Measurements from ENCODE around the gene NUMB.

NUMB gene

DNA sequence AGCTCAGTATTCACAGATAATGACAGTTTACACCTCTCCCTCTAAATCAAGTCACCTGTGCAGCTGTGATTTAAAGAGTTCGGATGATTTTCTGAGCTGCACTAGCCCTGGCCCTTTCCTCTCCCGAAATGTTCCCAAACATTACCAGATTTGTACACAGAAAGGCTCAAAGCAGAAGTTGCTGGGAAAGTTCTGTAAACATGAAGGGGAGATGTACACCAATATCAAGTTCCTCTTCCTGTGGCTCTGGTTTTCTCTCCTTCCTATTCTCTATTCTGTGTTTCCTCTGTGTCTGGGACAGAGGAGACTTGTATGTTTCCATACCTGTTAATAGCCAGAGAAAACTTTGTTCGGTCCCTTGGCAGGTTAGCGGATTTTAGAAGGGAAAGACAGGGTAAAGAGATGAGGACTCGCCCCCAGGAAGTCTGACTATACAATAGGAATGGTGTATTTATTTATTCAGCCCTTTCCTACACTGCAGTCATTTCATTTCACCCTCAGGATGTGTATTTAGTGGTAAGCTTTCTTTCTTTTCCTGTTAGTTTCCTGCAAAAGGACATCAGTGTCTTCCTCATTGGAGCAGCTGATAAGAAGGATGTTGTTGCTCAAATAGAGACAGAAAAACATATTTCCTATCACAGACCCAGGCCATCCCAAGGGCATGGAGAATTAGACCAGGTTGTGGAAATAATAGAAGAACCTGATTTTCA lies 7.6 kb upstream of the NUMB start:
- no peak for DNase-seq (ENCODE audit: low read depth in 2 of 3, low spot score in 1 of 3)

DNA sequence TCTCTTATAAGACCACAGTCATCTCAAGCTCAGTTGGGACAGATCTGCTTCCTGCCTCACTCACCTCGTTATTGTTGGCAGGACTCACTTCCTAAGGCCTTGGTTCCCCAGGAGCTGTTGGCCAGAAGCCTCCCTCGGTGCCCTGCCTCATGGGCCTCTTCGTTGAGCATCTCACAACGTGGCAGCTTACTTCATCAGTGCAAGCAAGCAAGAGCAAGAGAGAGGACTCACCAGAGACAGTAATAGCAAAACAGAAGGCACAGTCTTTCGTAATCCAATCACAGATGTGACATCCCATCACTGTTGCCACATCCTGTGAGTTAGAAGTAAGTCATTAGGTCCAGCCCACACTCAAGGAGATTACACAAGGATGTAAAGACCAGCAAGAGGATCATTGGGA lies 5.1 kb upstream of the NUMB start:
- DNase-seq (ENCODE audit: low read depth in 2 of 3, low spot score in 1 of 3), result peak; percentile 28 to 61 (median 42)

DNA sequence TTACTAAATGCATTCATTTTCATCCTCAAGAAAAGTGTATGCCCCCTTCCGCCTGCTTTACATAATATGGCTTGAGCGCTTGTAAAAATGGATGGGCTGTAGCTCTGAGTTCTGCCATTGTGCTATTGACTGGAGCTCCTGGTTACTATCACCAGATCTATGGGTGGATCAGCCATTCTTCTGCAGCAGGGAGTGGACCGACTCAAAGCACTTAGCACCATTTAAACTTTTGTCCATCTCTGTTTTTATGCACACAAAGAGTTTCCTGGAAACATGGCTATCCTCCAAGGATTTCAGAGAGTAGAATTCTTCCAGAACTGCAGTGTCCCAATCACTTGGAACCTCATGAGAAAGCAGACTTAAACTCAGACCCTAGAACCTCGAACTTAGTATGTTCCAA lies 4.5 kb upstream of the NUMB start:
- no peak for DNase-seq (ENCODE audit: low read depth in 2 of 3, low spot score in 1 of 3)

DNA sequence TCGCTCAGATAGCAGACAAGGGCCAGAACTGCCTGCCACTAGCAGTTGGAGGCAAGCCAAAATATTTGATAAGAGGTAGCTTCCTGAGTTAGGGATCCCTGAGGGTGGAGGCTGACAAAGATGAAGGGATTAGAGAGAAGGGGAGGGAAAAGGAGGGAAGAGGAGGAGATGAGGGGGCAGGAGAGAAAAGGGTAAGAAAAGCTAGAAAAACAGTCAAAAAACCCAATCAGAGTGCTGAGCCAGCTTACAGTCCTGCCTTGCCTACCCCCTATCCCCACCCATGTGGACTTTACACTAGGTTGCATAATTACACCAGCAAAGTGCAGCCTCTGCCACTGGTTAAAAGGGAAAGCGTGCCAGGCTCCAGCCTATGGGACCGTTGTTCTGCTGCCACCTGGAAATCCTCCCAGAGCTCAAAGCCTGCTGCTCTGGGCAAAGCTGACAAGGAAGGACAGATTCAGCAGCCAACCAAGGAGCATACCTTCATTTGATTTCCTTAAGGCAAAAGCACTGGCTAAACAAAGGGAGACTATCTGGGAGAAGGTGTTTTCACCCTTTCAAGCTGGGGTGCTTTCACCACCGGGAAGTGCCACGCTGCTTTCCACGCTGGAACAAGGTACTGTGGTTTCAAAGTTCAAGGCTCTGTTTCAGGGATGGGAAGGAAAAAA lies 3.8 kb upstream of the NUMB start:
- no peak for DNase-seq (ENCODE audit: low read depth in 2 of 3, low spot score in 1 of 3)

DNA sequence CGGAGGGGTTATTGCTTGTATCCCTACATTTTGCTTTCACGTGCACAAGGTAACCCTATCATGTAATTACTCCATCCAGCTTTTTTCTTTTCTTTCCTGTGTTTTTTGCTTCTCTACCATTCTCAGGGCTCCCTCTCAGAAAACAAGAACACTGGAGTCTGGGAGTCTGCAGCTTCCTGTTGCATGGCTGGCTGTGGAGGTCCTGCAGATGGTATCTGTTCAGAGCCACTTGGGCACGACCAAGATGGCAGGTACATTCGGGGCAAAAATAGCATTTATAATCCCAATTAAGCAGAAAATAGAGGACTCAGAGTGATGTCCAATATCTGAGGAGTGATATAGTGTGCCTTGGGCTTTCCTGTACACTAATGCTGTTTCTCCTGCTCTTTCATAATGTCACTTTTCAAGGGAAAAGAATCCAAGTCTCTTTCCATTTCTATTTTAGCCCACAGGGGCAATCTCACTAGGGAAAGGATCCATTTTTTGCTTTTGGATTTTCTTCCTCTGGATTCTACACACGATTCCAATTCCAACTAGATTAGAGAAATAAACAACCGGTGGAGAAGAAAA lies 3.2 kb upstream of the NUMB start:
- no peak for DNase-seq (ENCODE audit: low read depth in 2 of 3, low spot score in 1 of 3)

DNA sequence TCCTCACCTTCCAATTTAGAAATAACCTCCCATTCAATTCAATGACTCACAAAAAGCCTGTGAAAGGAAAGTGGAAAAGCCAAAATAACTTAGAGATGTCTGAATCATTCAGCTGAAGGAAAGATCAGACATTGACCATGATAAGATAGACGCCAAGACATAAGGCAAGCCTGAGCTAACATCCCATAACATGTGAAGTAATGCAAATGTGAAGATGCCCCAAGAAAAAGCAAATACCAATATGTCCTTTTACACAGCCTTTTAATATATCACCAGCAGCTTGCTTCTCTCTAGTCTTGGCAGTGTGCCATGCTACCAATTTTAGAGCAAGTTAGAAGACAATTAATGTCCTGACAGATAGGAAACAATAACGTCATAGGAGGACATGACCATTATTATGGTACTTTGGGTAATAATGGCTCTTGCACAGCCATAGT lies 2.4 kb upstream of the NUMB start:
- DNase-seq (ENCODE audit: low read depth in 2 of 3, low spot score in 1 of 3), result no peak

DNA sequence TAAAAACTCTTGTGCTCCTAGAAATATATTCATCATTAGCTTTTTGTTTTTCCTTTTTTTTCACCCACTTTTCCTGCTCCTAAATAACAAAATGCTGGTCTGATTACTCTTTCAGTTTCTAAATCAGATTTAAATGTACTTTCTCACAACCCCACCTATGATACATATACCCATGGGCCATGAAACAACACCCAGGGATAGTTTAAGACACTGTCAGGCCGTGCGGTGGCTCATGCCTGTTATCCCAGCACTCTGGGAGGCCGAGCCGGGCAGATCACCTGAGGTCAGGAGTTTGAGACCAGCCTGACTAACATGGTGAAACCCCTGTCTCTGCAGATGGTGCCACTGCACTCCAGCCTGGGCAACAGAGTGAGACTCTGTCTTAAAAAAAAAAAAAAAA lies 1.6 kb upstream of the NUMB start:
- no peak for DNase-seq (ENCODE audit: low read depth in 2 of 3, low spot score in 1 of 3)

DNA sequence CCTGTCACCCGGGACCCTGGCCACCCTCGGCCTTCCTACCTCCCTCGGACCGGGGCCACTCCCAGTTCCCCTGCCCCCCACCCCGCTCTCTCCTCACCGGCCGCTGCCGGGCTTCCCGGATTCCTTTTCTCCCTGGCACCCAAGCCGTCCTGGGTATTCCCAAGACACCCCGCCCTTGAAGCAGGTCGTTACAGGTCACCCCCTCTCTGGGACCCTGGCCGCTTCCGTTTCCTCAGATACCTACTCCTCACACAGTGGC lies 493 bp downstream of the NUMB start:
- no peak for DNase-seq (ENCODE audit: low read depth in 2 of 3, low spot score in 1 of 3)

DNA sequence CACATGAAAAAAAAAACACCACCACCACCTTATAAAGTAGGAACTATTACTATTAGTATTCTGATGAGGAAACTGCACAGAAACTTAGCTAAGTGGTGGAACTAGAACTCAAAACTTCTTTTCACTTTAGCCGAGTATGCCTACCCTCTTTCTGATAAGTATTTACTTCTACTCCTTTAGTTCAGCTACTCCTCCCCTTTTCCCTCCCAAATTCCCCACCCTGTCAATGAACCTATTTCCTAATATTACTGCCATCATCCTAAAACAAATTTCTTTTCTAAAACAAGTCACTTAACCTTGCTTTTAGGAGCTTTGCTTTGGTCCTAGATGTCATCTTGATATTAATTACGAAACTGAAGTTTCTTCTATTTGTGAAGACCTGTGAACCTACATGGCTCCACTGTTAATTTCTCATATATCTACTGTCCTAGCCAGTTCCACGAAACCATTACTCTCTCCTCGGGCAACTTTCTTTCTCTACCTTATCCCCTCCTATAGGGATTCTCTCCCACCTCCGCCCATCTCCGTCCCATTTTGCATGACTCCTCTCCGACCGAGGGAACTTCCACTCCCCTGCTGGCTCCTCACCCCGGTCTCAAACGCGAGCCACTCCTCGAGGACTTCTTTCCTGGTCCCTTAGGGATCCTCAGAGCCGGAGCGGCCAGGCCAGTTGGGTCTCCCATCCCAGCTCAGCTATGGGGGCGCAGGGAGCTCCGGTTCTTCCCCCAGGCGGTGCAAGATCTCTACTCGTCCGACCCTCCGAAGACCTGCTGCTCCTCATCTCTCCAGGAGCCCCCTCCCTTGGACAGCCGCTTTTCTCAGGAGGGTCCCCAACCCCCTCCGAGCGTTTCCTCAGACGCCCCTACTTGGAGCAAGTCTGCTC lies 1.1 kb downstream of the NUMB start:
- no peak for DNase-seq (ENCODE audit: low read depth in 2 of 3, low spot score in 1 of 3)

DNA sequence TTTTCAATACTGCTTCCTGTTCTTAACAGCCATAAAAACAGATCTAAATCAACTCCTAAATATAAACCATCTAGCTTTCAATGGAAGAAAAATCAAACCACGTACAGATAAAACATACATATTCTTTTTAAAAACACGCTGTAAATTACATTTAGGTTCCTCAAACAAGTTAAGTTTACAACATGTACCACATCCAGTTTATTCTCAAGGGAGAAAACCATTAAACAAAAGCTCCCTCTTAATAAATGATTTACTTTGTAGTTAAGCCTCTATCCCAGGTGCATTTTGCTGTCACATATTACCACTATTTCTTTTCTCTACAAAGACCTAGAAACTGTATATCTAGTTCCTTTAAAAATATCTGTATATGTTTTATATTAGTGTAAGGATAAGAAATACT lies 3.1 kb downstream of the NUMB start:
- no peak for DNase-seq (ENCODE audit: low read depth in 2 of 3, low spot score in 1 of 3)

DNA sequence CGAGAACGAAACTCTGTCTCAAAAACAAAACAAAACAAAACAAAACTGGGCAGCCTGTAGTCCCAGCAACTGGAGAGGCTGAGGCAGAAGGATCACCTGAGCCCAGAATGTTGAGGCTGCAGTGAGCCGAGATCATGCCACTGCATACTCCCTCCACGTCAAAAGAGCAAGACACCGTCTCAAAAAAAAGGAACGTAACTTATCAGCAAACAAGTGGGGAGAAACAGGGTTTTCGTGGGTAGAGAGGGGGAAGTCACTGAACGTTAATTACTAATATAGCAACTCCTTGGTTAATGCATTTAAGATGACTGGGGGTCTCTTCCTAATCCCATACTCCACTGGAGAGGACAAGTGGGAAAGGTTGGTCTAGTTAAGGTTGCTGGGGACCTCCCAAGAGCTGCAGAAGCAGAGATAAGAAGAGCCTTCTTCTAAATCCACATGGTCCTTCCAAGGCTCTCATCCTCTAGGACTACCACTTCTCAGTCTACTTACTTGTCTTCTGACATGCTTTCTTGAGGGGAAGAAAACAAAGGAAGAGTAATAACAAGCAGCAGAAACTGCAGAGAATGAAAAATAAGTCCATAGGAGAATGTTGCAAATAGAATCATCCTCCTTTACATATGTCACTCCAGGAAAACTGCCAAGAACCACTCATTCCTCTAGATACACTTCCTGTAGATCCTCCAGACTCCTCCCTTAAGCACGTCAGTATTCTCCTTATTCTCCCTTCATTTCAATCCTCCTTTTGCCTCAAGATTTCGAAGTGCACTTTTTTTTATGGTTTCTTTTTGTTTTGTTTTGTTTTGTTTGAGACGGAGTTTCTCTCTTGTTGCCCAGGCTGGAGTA lies 5.8 kb downstream of the NUMB start:
- no peak for DNase-seq (ENCODE audit: low read depth in 2 of 3, low spot score in 1 of 3)

DNA sequence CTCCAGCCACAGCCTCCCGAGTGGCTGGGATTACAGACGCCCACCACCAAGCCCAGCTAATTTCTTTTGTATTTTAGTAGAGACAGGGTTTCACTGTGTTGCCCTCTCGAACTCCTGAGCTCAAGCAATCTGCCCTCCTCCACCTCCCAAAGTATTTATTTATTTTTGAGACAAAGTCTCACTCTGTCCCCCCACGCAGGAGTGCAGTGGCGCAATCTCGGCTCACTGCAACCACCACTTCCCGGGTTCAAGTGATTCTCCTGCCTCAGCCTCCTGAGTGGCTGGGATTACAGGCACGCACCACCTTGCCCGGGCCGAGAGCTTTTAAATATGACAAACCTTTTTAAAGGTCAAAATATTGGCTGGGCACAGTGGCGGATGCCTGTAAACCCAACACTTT lies 14.6 kb downstream of the NUMB start:
- DNase-seq (ENCODE audit: low read depth in 2 of 3, low spot score in 1 of 3), result no peak

DNA sequence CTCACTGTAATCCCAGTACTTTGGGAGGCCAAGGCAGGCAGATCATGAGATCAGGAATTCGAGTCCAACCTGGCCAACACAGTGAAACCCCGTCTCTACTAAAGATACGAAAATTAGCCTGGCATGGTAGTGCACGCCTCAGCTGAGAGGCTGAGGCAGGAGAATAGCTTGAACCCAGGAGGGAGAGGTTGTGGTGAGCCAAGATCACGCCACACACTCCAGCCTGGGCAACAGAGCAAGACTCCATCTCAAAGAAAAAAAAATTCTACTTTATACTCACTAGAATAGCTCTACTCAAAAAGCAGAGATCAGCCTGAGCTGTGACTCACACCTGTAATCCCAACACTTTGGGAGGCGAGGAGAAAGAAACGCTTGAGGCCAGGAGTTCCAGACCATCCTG lies 17.1 kb downstream of the NUMB start:
- no peak for DNase-seq (ENCODE audit: low read depth in 2 of 3, low spot score in 1 of 3)

DNA sequence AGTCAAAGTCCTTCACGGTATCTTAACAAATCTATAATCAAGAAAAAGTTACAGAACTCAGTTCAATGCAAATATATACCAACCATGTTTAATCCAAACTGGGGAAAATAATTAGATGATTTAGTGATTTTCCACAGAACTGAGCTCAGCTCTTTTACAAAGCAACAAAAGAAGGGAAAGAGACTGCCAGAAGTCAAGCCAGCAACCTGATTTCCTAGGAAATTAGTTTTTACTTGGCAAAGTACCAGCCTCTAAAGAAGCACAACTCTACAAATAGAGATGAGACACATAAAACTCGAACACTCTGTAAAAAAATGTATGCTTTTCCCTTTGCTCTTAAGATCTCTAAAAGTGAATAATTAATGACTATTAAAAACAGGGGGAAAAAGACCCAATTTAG lies 19.4 kb downstream of the NUMB start:
- DNase-seq (ENCODE audit: low read depth in 2 of 3, low spot score in 1 of 3), result no peak

DNA sequence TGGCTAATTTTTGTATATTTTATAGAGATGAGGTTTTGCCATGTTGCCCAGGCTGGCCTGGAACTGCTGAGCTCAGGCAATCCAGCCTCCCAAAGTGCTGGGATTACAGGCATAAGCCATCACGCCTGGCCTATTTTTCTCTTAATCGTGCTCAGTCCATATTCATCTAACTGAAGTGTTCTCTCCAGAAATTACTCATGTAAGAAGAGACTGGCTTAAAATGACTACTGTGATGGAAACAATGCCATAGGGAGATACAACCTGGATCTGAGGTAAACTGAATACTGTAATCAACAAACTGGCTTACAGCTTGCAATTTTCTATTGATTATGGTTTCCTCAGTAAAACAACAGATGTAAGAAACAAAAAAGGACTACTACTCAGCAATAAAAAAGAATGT lies 21.1 kb downstream of the NUMB start:
- no peak for DNase-seq (ENCODE audit: low read depth in 2 of 3, low spot score in 1 of 3)

DNA sequence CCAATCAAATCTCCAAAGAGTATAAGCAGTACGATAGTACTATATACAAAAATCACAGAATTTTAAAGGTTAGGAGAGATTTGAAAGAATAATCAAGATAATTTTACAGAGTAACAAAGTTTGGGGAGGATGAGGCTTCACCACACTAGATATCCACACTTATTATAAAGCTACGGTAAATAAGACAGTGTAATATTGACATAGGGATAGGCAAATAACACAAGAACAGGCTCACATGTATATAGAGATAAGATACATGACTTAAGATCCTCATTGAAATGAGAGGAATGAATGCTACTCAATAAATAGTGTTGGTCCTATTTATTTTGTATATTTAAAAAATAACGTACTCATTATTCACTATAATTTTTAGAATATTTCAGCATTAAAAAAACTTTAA lies 26.2 kb downstream of the NUMB start:
- DNase-seq (ENCODE audit: low read depth in 2 of 3, low spot score in 1 of 3), result no peak

DNA sequence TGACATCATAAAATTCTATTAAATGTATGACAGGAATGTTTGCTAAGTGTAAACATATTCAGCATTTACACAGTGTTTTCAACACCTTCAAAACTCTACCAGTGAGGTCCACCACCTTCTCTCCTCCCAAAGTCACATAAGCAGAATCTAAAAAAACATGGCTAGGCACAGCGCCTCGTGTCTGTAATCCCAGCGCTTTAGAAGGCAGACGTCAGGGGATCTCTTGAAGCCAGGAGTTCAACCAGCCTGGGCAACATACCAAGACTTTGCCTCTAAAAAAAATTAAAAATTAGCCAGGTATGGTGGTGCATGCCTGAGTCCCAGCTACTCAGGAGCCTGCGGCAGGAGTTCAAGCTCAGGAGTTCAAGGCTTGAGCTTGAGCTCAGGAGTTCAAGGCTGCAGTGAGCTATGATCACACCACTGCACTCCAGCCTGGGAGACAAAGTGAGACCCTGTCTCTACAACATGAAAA lies 30.0 kb downstream of the NUMB start:
- no peak for DNase-seq (ENCODE audit: low read depth in 2 of 3, low spot score in 1 of 3)

DNA sequence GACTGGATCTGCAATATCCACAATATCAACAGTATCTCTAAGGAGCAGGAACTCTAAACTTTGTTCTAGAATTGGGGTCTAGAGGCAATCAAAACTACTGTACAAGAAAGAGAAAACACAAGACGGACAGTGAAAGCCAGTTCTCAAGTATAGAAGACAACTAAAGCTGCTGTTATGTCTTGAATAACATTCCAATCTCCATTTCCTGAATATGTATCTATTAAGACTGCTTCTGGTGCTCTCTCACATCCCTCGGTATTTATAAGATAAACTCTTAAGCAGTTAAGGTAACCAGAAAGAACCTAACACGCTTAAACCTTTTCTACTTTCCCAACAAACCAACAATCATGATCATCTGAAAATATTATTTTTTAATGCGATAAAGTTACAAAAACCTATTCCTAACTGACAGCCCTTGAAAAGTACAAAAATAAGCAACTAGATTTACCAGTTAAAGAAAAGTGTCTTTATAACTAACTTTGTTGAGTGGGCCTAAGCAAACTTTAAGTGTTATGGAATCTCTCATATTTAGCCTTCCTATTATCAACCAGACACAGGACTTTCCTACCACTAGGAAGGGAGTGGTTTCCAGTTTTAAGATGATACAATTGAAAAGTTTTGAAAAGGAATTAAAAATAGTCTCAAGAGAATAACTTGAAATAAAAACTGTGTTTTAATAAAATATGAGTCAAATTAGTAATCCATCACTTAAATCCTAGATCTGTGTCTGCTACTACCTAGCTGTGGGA lies 30.7 kb downstream of the NUMB start:
- no peak for DNase-seq (ENCODE audit: low read depth in 2 of 3, low spot score in 1 of 3)

DNA sequence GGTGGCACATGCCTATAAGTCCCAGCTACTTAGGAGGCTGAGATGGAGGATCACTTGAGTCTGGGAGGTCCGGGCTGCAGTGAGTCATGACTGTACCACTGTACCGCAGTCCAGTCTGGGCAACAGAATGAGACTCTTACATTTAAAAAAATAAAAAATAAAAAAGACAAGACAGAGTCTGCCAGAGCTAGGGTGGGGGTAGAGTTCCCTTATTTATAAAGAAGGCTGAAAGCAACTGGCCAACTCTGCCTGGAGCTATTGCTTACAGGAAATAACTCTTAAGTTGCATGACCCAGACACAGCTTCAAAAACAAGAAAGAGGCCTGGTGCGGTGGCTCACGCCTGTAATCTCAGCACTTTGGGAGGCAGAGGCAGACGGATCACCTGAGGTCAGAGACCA lies 31.5 kb downstream of the NUMB start:
- no peak for DNase-seq (ENCODE audit: low read depth in 2 of 3, low spot score in 1 of 3)

DNA sequence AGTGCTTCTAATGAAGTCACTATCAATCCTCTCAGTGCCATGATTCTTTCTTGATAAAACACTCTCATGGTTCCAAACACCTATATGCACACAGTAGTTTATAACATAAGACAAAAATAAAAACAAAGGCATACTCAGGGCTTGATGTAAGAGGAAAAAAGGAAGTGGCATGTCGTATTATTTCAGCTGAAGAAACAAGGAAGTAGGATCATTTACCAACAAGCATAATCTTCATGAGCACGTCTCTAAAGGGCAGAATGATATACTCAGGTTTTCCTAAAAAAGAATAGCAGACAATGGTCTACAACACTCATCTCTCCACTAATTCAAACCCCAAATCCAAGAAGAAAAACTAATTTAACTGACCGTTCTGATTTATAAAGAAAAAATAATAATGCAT lies 33.9 kb downstream of the NUMB start:
- no peak for DNase-seq (ENCODE audit: low read depth in 2 of 3, low spot score in 1 of 3)
